ENCODE data around the gene CREB3L4.
"Not testable (repeated sequence)": the region's sequence is repeated elsewhere in the genome, so short reads cannot be mapped to it uniquely, and the experiment has no call there.

The CREB3L4 gene

DNA sequence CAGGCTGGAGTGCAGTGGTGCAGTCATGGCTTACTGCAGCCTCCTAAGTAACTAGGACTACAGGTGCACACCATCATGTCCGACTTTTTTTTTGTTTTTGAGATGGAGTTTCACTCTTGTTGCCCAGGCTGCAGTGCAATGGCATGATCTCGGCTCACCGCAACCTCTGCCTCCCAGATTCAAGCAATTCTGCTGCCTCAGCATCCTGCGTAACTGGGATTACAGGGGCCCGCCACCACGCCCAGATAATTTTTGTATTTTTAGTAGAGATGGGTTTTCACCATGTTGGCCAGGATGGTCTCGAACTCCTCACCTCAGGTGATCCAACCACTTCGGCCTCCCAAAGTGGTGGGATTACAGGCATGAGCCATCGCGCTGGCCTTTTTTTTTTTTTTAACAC is 29.2 kb downstream of the CREB3L4 start:
- H3K4me1 ChIP-seq (ENCODE audit: control insufficient read depth in 5 of 5, insufficient read depth in 5 of 5, low read length in 5 of 5) = peaks cover 2 to 13% (median 10%) of the 10 kb centered on the region in 5 donors
- peaks cover 7 to 37% (median 23%) of the 10 kb centered on the region in 5 donors for H3K36me3 ChIP-seq (ENCODE audit: control insufficient read depth in 5 of 5, insufficient read depth in 5 of 5, low read length in 5 of 5)
- not testable (repeated sequence) for H3K4me3 ChIP-seq (ENCODE audit: low read depth in 1 of 5, low read length in 5 of 5); H3K9me3 ChIP-seq (ENCODE audit: control insufficient read depth in 5 of 5, low read length in 5 of 5); H3K9ac ChIP-seq (ENCODE audit: low read length in 5 of 5); H3K27me3 ChIP-seq (ENCODE audit: control insufficient read depth in 5 of 5, insufficient read depth in 4 of 5, low read length in 5 of 5); H3K27ac ChIP-seq (ENCODE audit: low read depth, low read length)

DNA sequence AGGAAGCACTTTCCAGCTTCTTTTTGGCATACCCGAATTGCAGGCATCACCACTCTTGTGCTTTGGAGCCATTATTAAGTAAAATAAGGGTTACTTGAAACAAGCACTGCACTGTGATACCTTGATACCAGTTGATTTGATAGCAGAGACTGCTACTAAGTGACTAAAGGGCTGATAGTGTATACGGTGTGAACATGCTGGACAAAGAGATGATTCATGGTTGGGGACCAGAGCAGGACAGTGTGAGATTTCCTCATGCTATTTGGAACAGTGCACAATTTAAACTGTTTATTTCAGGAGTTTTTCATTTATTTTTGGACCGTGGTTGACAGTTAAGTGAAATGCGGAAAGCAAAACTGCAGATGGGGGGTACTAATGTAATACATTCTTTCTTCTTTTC is 32.7 kb downstream of the CREB3L4 start:
- H3K4me1 ChIP-seq (ENCODE audit: control insufficient read depth in 5 of 5, insufficient read depth in 5 of 5, low read length in 5 of 5) = no peaks in the 10 kb centered on the region

DNA sequence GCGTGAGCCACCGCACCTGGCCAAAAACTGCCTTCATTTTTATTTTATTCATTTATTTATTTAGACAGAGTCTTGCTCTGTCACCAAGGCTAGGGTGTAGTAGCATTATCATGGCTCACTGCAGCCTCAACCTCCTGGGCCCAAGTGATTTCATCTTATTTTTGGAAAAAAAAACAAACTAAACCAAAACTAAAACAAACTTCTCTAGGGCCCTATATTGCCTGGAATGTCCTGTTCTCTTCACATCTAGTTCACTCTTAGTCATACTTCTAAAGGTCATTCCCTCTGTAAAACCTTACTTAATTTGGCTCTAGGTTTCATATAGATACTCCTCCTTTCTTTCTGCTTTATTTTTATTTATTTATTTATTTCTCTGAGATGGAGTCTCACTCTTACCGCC is 38.4 kb downstream of the CREB3L4 start:
- H3K9me3 ChIP-seq (ENCODE audit: control insufficient read depth in 5 of 5, low read length in 5 of 5) = no peaks in the 10 kb centered on the region
- H3K36me3 ChIP-seq (ENCODE audit: control insufficient read depth in 5 of 5, insufficient read depth in 5 of 5, low read length in 5 of 5) = no peaks in the 10 kb centered on the region
- H3K4me1 ChIP-seq (ENCODE audit: control insufficient read depth in 5 of 5, insufficient read depth in 5 of 5, low read length in 5 of 5) = no peaks in the 10 kb centered on the region
- H3K9ac ChIP-seq (ENCODE audit: low read length in 5 of 5) = no peak overlapping the region
- no peak overlapping the region for H3K27ac ChIP-seq (ENCODE audit: low read depth, low read length)
- no peak overlapping the region for H3K4me3 ChIP-seq (ENCODE audit: low read depth in 1 of 5, low read length in 5 of 5)
- H3K27me3 ChIP-seq (ENCODE audit: control insufficient read depth in 5 of 5, insufficient read depth in 4 of 5, low read length in 5 of 5) = no peaks in the 10 kb centered on the region

More for the DNA sequence above, 32.7 kb downstream of the CREB3L4 start:
- H3K27ac ChIP-seq (ENCODE audit: low read depth, low read length) = no peak overlapping the region
- H3K36me3 ChIP-seq (ENCODE audit: control insufficient read depth in 5 of 5, insufficient read depth in 5 of 5, low read length in 5 of 5) = peaks cover 0 to 7% (median 3%) of the 10 kb centered on the region in 5 donors
- H3K4me3 ChIP-seq (ENCODE audit: low read depth in 1 of 5, low read length in 5 of 5) = no peak overlapping the region
- H3K9ac ChIP-seq (ENCODE audit: low read length in 5 of 5) = no peak overlapping the region
- H3K27me3 ChIP-seq (ENCODE audit: control insufficient read depth in 5 of 5, insufficient read depth in 4 of 5, low read length in 5 of 5) = no peaks in the 10 kb centered on the region
- no peaks in the 10 kb centered on the region for H3K9me3 ChIP-seq (ENCODE audit: control insufficient read depth in 5 of 5, low read length in 5 of 5)

DNA sequence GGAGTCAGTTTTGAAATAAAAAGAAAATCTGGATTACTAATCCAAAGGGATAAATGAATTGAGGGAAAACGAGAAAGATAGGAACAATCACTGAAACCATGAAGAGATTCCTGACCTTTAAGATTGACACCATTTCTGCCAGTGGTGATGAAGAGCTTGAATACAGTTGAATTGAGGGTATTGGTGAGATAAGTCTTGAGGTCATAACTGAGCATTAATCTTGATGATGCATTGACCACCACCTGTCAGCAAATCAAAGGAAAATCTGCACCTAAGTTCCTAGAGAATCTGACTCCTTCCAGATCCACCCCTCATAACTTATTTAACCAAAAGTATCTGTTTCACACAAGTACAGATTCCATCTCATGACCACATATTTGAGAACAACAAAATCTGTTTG is 44.4 kb downstream of the CREB3L4 start:
- Histone ChIP-seq H3K4me3 (ENCODE audit: low read depth in 1 of 5, low read length in 5 of 5) (no peak overlapping the region), H3K36me3 (ENCODE audit: control insufficient read depth in 5 of 5, insufficient read depth in 5 of 5, low read length in 5 of 5) (no peaks in the 10 kb centered on the region), H3K9ac (ENCODE audit: low read length in 5 of 5) (no peak overlapping the region), H3K27me3 (ENCODE audit: control insufficient read depth in 5 of 5, insufficient read depth in 4 of 5, low read length in 5 of 5) (no peaks in the 10 kb centered on the region), H3K4me1 (ENCODE audit: control insufficient read depth in 5 of 5, insufficient read depth in 5 of 5, low read length in 5 of 5) (no peaks in the 10 kb centered on the region), H3K27ac (ENCODE audit: low read depth, low read length) (no peak overlapping the region), H3K9me3 (ENCODE audit: control insufficient read depth in 5 of 5, low read length in 5 of 5) (no peaks in the 10 kb centered on the region)

DNA sequence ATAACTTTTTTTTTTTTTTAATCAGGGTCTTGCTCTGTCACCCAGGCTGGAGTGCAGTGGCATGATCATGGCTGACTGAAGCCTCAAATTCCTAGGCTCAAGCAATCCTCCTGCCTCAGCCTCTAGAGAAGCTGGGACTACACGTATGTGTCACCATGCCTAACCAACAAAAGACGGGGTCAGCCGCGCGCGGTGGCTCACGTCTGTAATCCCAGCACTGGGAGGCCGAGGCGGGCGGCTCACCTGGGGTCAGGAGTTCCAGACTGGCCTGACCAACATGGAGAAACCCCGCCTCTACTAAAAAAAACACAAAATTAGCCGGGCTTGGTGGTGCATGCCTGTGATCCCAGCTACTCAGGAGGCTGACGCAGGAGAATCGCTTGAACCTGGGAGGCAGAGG is 44.8 kb downstream of the CREB3L4 start:
- H3K9ac ChIP-seq (ENCODE audit: low read length in 5 of 5); H3K27ac ChIP-seq (ENCODE audit: low read depth, low read length); H3K4me3 ChIP-seq (ENCODE audit: low read depth in 1 of 5, low read length in 5 of 5); H3K4me1 ChIP-seq (ENCODE audit: control insufficient read depth in 5 of 5, insufficient read depth in 5 of 5, low read length in 5 of 5); H3K27me3 ChIP-seq (ENCODE audit: control insufficient read depth in 5 of 5, insufficient read depth in 4 of 5, low read length in 5 of 5); H3K36me3 ChIP-seq (ENCODE audit: control insufficient read depth in 5 of 5, insufficient read depth in 5 of 5, low read length in 5 of 5); H3K9me3 ChIP-seq (ENCODE audit: control insufficient read depth in 5 of 5, low read length in 5 of 5): not testable (repeated sequence)

DNA sequence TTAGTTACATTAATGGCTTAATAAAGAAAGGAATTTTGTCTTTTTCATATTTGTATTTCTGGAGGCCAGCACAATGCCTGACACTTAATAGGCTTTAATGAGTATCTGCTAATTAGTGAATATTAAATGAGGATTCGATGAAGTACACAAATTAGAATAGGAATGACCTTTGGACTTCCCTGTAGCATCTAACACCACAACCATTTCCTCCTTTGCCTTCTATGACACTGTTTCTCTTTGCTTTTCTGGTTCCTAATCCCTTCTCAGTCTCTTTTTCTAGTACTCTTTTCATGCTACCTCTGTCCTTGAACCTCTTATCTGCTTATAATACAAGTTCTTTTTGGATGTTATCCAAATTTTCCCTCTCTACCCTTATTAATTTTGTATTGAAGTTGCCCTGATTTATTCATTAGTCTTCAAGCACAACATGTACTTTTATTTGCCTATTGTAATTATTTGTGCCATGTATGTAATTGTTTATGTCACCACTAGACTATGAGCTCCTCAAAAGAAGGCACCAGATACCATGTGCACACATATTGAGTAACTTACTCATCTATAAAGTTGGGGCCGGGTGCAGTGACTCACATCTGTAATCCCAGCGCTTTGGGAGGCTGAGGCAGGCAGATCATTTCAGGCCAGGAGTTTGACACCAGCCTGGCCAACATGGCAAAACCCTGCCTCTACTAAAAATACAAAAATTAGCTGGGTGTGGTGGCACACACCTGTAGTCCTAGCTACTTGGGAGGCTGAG is 46.6 kb downstream of the CREB3L4 start:
- Histone ChIP-seq H3K4me1 (ENCODE audit: control insufficient read depth in 5 of 5, insufficient read depth in 5 of 5, low read length in 5 of 5) (no peaks in the 10 kb centered on the region), H3K36me3 (ENCODE audit: control insufficient read depth in 5 of 5, insufficient read depth in 5 of 5, low read length in 5 of 5) (no peaks in the 10 kb centered on the region), H3K9me3 (ENCODE audit: control insufficient read depth in 5 of 5, low read length in 5 of 5) (no peaks in the 10 kb centered on the region), H3K27ac (ENCODE audit: low read depth, low read length) (no peak overlapping the region), H3K27me3 (ENCODE audit: control insufficient read depth in 5 of 5, insufficient read depth in 4 of 5, low read length in 5 of 5) (no peaks in the 10 kb centered on the region), H3K9ac (ENCODE audit: low read length in 5 of 5) (no peak overlapping the region), H3K4me3 (ENCODE audit: low read depth in 1 of 5, low read length in 5 of 5) (no peak overlapping the region)

DNA sequence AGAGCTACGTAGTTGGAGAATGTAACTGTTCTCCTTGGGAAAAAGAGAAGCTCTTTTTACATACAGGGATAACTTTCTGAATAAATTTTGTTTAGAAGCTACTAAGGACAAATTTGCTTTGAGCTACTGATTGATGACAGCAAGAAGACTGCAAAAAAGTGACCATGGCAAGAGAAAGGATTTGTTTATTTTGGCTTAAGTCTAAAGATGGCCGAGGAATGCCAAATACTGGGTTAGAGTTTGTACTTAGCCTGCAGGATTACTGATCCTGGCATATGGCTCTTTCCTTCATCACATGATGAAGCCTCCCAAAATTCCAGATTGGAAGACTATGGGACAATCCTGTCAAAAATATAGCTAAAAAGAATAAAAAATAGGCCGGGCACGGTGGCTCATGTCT is 51.6 kb downstream of the CREB3L4 start:
- Histone ChIP-seq H3K27ac (ENCODE audit: low read depth, low read length) (no peak overlapping the region), H3K9me3 (ENCODE audit: control insufficient read depth in 5 of 5, low read length in 5 of 5) (peaks cover 0 to 3% (median 0%) of the 10 kb centered on the region in 5 donors), H3K9ac (ENCODE audit: low read length in 5 of 5) (no peak overlapping the region), H3K36me3 (ENCODE audit: control insufficient read depth in 5 of 5, insufficient read depth in 5 of 5, low read length in 5 of 5) (no peaks in the 10 kb centered on the region), H3K4me1 (ENCODE audit: control insufficient read depth in 5 of 5, insufficient read depth in 5 of 5, low read length in 5 of 5) (no peaks in the 10 kb centered on the region), H3K27me3 (ENCODE audit: control insufficient read depth in 5 of 5, insufficient read depth in 4 of 5, low read length in 5 of 5) (no peaks in the 10 kb centered on the region), H3K4me3 (ENCODE audit: low read depth in 1 of 5, low read length in 5 of 5) (no peak overlapping the region)

DNA sequence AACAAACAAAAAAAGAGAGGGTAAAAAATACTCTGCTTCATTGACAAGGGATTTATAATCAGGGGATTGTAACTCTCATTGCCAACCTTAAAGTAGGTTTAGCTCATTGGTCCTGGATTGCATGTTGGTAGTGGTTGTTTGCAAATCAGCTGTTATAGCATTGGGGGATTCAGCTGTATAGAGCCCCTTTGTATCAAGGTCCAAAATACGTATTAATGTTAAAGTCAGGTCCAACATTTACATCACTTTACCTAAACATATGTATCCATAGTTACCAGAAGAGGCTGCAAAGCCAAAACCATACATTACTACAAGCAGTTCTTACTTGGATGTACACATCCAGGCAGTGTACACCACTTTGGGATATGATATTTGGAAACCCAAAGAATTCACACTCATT is 52.2 kb downstream of the CREB3L4 start:
- H3K4me1 ChIP-seq (ENCODE audit: control insufficient read depth in 5 of 5, insufficient read depth in 5 of 5, low read length in 5 of 5) = no peaks in the 10 kb centered on the region
- H3K27me3 ChIP-seq (ENCODE audit: control insufficient read depth in 5 of 5, insufficient read depth in 4 of 5, low read length in 5 of 5) = no peaks in the 10 kb centered on the region
- no peak overlapping the region for H3K4me3 ChIP-seq (ENCODE audit: low read depth in 1 of 5, low read length in 5 of 5)
- no peak overlapping the region for H3K27ac ChIP-seq (ENCODE audit: low read depth, low read length)
- peaks cover 0 to 3% (median 0%) of the 10 kb centered on the region in 5 donors for H3K9me3 ChIP-seq (ENCODE audit: control insufficient read depth in 5 of 5, low read length in 5 of 5)
- no peak overlapping the region for H3K9ac ChIP-seq (ENCODE audit: low read length in 5 of 5)
- H3K36me3 ChIP-seq (ENCODE audit: control insufficient read depth in 5 of 5, insufficient read depth in 5 of 5, low read length in 5 of 5) = no peaks in the 10 kb centered on the region
